Skeletal muscle cell (primary cell): ENCODE results near the gene NKX1-1.
"Not testable (repeated sequence)": the region's sequence is repeated elsewhere in the genome, so short reads cannot be mapped to it uniquely, and the experiment has no call there.

Experiments
- DNase-seq: peaks from one replicate; pipeline ENCODE4 v3.0.0-alpha.2; 2010; ENCODE audit warnings: low read depth
- H3K4me3 ChIP-seq: 2 replicates; pipeline ENCODE4 v1.5.1; 2011; ENCODE audit warnings: low read depth, mild to moderate bottlenecking, control low read depth, low read length, moderate library complexity

NKX1-1 gene

DNA sequence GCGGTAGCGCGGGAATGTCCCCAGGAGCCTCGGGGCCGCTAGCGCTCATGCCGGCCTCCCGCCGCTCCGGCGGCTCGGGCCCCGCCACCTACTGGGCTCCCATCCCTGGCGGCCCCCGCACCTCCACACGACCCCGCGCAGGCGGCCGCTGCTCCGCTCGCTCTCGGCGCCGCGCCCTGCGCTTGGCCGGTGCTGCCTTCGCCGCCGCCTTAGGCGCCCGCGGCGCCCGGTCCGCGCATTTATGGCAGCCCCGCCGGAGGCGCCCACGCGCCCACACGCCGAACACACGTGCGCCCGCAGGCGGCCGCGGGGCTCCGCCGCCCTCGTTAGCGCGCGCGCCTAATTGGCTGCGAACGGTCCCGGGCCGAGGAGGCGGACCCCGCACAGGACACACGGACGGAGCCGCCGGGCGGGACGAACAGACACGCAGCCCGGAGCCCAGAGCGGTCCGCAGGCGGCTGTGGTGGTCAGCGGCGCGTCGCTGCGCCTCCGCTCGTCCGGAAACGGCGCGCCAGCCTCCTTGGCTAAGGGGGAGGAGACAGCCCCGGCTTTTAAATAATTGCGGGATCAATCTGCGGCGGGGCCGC lies at the start of gene NKX1-1:
Gene NKX1-1, minus strand, starts transcription at position 49 of the 587 bp plus-strand sequence. Its CDS starts 0 bp downstream, at position 49.
- no peak for DNase-seq
- H3K4me3 ChIP-seq: no peak within 1 kb of the TSS

GRCh38 chr4:1453731-1454130 lies 47.5 kb upstream of the NKX1-1 start:
- no peak for DNase-seq
- H3K4me3 ChIP-seq: no peak overlapping the region

GRCh38 chr4:1452431-1453051 lies 46.3 kb upstream of the NKX1-1 start:
- H3K4me3 ChIP-seq: no peak overlapping the region
- DNase-seq: no peak

- no peak for DNase-seq
- H3K4me3 ChIP-seq: no peak overlapping the region
Measured at GRCh38 chr4:1451752-1452122, 45.5 kb upstream of the NKX1-1 start.

DNA sequence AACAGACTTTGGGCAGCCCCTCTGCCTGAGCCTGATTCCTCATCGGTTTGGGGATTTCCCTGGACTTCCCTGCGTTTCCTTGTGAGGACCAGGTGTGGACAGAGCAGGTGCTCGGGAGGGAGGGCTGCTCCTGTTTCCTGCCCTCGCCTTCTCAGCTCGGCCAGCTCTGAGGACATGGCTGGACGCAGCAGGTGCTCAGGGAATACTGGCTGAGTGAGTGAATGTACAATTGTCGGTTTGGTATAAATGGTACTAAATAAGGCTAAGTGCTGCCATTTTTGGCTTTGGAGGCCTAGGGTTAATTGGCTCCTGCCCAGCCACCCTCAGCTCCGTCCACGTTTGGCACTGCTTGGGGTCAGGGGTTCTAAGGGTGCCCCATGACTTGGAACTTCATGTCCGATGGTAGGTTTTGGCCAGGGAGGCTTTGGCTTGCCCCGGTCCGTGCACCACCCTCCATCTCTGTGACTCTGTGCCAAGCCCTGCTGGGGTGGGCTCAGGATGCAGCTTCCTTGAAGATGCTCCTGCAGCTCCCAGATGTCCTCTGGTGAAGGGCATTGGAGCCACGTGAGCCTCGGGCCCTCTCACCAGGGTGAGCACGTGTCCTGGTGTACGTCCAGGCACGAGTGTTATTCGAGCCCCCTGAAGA lies 45.0 kb upstream of the NKX1-1 start:
- DNase-seq: no peak

DNA sequence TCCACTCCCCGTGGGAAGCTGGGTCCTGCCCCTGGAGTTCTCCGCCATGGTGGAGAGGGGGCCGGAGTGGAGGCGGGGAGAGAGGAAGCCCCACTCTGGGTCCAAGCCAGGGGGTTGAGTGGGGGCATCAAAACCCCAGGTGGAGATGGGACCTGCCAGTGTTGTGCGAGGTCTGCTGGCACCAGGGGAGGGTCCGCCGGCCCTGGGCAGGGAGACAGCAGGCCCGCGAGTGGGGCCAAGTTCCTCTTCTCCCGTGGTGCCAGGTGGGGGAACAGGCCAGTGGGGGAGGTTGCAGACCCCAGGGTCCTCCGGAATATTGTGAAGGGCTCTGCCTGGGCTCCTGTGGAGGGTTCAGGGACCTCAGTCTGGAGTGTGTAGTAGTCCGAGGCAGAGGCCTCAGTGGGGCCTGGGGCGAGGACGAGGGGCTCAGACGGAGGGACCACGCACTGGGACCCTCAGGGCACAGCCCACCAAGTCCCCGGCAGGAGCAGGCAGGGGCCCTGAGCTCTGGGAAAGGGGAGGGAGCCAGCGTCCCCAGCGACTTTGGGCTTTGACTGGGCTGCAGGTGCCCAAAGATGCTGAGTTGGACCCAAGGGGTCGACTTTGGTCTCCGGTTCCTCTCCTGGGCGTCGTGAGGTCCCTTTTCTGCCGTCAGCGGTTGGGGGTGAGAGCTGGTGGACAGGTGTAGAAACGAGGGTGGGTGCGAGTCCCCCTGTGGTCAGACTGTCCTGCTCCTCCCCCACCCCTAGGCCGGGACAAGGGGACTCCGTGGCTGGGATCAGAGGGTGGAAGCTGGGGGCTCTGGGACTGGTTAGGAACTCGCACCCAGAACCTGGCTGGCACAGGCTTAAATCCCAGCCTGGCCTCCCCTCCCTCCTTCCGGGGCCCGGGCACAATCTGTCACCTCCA lies 43.8 kb upstream of the NKX1-1 start:
- DNase-seq: no peak
- H3K4me3 ChIP-seq: no peak overlapping the region

More for the DNA sequence above, 45.0 kb upstream of the NKX1-1 start:
- no peak overlapping the region for H3K4me3 ChIP-seq

DNA sequence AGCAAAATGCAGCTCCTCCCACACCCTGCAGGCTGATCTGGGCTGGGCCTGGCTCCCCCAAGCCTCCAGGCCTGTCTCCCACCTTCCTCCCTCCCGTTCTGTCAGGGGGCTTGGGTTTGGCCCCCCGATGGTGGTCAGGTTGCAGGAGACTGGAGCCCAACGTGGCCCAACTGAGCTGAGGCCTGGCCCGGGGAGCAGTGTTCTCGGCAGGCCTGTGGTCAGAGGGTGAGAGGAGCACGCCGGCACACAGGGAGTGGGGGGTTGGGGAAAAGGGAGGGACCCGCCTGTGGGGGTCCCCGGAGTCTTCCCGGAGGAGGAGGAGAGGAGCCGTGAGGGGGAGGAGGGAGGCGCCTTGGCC lies 43.2 kb upstream of the NKX1-1 start:
- H3K4me3 ChIP-seq: no peak overlapping the region
- DNase-seq: no peak

GRCh38 chr4:1448589-1449420 lies 42.6 kb upstream of the NKX1-1 start:
- no peak for DNase-seq

DNA sequence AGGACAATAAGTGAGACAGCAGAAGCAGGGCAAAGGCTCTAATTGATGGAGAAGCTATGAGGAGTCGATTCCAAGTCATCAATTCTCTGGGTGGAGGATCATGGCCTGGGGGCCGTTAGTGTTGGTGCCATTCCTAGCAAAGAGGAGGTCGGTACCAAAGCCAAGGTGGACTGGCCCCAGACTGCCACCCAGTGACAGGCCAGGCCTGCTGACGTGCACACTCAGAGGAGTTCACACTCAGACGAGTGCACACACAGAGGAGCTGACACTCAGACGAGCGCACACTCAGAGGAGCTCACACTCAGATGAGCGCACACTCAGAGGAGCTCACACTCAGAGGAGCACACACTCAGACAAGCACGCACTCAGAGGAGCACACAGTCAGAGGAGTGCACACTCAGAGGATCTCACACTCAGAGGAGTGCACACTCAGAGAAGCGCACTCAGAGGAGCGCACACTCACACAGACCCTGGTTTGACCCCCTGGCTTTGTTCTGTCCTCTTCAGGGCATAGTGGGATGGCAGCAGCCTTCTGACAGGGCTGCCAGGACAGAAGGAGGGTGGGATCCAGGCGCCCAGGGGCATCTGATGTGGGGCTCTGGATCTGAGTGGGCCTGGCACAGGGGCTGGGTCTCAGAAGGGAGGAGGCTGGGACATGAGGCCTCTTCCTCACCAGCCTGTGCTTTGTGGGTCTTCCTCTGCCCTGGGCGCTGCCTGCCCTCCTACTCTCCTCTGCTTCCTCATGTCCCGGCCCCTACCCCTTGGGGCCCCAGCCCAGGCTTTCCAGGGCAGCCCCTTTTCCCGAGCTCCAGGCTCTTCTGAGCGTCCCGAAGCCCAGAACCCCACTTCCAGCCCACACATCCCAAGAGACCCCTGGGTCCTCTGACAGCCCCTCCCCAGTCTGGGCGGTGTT lies 41.7 kb upstream of the NKX1-1 start:
- no peak for DNase-seq
- no peak overlapping the region for H3K4me3 ChIP-seq

More at GRCh38 chr4:1448589-1449420, 42.6 kb upstream of the NKX1-1 start:
- no peak overlapping the region for H3K4me3 ChIP-seq

DNA sequence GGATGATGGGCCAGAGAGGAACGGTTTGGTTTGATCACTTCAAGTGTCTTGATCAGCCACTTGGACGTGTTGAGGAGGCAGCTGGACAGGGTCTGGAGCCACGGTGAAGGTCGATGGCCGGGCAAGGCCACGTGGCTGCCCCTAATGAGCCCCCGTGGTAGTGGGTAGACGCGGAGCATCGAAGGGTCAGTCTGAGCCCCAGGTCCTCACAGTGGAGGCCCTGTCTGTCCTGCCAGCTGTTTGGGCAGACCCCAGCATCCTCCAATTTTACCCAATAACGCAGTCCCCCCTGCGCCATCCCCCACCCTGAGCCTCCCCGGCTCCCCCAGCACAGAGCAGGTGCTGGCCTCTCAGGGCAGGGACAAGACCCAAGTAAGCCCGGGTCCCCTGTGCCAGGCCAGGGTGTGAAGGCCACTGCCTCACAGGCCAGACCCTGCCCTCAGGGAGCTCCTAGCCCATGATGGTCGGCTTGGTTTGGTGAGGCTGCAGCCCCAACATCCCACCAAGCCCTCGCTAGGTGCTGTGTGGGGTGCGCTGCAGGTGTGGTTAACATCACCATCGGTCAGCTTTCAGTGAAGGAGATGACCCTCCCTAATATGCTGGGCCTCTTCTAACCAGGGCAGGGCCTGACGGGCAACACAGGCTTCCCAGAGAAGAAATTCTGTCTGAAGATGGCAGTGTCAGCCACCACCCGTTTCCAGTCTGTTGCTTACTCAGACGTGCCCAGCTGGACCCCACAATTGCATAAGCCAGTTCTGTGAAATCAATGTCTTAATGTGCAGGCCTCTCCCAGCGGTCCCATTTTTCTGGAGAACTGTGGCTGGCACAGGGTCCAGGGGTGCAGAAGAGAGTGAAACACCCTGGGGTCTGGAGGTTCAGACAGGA lies 40.5 kb upstream of the NKX1-1 start:
- H3K4me3 ChIP-seq: no peak overlapping the region
- no peak for DNase-seq

DNA sequence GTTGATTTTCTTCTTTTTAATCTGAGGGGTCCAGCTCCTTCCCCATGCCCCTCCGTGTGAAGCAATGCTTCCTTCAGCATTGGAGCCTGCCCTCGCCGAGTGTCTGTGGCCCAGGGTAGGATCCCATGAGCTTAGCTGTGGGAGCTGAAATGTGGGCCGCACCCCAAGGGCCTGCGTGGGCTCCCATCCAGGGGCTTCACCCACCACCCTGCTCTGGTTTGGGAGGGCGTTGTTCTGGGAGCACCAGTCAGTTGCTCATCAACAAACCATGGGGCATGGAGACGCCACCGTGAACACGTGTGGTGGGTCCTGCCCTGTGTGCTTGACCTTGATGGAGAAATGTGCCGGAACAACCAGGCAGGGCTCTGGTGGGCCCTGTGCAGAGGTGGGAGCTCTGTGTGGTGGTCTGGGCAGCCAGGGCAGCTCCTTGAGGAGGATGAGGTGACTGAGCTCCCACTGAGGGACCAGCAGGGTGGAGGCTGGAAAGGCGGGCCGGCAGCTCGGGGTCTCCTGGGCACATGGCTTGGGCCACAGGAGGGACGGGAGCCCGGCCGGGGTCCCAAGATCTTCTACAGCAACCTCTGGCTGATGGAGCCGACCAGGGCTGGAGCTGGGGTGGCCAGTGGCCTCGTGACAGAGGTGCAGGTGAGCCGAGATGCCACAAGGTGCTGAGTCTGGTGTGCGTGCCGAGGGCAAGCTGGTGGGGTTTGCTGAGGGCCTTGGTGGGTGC lies 39.6 kb upstream of the NKX1-1 start:
- DNase-seq: no peak
- H3K4me3 ChIP-seq: no peak overlapping the region

DNA sequence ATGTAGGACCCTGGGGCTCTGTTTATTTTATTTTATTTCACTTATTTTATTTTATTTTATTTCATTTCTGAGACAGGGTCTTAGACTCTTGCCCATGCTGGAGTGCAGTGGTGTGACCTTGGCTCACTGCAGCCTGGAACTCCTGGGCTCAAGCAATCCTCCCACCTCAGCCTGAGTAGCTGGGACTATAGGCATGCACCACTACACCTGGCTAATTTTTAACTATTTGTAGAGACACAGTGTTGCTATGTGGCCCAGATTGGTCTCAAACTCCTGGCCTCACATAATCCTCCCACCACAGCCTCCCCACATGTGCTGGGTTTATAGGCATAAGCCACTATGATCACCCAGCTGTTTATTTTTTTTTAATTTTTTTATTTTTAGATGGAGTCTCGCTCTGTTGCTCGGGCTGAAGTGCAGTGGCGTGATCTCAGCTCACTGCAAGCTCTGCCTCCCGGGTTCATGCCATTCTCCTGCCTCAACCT lies 37.5 kb upstream of the NKX1-1 start:
- DNase-seq, H3K4me3 ChIP-seq: not testable (repeated sequence)

DNA sequence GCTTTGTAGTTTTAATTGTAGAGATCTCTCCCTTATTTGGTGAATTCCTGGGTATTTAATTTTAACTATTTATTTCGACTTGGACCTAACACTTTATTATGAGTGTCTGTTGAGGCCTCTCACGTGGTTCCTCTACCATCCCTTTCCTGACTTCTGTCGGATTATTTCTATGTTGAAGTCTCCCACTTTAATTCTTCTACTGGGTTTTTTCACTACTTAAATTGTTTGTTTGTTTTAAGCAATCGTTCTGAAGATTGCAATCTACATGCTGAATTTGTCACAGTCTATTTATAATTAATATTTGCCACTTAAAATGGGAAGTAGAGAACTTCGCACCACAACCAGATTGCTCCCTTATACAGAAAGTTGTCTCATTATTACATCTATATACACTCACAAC lies 20.8 kb upstream of the NKX1-1 start:
- DNase-seq: no peak
- no peak overlapping the region for H3K4me3 ChIP-seq

DNA sequence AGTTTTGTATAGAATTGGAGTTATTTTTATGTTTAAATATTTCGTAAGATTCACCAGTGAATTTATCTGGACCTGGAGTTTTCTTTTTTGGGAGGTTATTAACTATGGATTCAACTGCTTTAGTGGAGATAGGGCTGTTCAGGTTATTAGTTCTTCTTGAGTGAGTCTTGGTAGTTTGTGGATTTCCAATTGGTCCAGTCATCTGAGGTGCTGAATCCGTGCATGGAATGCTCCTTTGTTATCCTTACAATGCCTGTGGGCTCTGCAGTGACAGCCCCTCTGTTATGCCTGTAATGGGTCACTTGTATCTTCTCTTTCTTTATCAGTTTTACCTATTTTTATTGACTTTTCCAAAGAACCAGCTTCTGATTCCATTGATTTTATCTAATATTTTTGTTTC lies 15.4 kb upstream of the NKX1-1 start:
- H3K4me3 ChIP-seq: no peak overlapping the region
- no peak for DNase-seq

GRCh38 chr4:1419708-1420107 lies 13.5 kb upstream of the NKX1-1 start:
- no peak overlapping the region for H3K4me3 ChIP-seq
- DNase-seq: no peak

GRCh38 chr4:1418494-1419285 lies 12.4 kb upstream of the NKX1-1 start:
- no peak overlapping the region for H3K4me3 ChIP-seq
- no peak for DNase-seq
